GM21526 (cell line): Measurements from ENCODE around the gene AGPAT2.

Experiments
- ATAC-seq: cut with Tn5 transposase; IDR thresholded peaks from one replicate; pipeline ENCODE4 v1.9.1; 2021; ENCODE audit warnings: moderate library complexity; ENCODE audit not compliant: unreplicated experiment, low FRiP score

The AGPAT2 gene

GRCh38 chr9:136675477-136676296 lies 11.6 kb downstream of the AGPAT2 start:
- no peak for ATAC-seq

DNA sequence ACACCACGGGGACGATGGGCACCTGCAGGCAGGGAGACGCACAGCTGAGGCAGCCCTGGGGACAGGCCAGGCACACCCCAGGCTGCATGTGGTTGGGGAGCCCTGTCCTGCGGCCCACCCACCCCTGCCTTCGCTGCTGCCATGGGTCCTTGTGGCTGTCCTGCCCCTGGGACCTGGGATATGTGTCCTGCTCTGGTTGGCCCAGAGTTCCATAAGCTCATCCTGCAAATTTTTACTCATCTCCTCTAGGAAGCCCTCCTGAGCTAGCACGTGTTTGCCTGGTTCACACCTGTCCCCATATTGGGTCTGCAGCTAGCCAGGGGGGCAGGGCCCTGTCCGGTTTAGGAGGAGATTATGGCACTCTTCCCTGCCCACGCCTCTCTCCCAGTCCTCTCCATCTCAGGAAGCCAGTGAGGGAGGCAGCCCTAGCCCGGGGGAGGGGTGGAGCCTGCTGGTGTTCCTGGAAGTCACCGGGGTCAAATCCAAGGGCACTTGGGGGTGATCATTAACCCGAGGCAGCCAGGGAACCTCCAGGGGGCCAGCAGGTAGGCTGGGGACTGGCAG lies 12.4 kb downstream of the AGPAT2 start:
- ATAC-seq: no peak

- ATAC-seq: no peak
These were observed 13.1 kb downstream of the AGPAT2 start for GRCh38 chr9:136673975-136674785.

DNA sequence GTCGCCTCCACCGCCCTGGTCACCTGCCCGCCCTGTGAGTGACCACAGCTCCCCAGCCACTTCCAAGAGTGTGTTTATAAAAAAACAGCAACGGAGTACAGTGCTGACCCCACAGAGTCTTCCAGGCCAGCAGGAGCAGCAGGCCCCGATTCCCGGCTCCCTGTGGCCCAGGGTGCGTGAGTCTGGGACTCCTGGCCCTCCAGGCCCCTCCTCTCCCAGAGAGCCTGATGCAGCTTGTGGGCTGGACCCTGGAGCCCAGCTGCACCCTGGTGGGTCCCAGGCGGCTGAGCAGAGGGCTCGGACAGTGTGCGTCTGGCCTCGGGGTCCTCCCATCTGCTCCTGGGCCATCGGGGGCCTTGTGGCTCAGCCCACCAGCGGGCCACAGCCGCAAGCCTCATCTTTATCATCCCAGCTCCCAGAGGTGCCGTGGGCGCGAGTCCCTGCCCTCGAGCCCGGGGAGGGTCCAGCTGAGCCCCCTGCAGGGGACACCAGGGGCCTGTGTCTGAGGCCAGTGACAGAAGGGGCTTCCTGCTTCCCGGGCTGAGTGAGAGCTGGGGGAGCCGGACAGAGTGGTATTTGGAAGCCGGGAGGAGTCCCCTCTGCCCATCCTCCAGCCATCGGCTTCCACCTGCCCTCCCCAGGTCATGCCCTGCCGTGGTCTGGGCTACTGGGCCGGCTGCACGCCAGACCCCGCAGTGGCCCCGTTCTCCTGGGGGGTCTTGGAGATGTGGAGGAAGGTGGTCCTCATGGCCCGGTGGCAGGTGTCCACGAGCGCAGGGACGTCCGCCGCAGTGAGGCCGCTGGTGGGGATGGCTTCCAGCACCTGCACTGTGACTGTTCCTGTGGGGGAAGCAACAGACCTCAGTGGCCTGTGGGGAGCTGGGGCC lies 13.9 kb downstream of the AGPAT2 start:
- no peak for ATAC-seq

- no peak for ATAC-seq
These were observed 14.7 kb downstream of the AGPAT2 start for GRCh38 chr9:136672431-136673087.

DNA sequence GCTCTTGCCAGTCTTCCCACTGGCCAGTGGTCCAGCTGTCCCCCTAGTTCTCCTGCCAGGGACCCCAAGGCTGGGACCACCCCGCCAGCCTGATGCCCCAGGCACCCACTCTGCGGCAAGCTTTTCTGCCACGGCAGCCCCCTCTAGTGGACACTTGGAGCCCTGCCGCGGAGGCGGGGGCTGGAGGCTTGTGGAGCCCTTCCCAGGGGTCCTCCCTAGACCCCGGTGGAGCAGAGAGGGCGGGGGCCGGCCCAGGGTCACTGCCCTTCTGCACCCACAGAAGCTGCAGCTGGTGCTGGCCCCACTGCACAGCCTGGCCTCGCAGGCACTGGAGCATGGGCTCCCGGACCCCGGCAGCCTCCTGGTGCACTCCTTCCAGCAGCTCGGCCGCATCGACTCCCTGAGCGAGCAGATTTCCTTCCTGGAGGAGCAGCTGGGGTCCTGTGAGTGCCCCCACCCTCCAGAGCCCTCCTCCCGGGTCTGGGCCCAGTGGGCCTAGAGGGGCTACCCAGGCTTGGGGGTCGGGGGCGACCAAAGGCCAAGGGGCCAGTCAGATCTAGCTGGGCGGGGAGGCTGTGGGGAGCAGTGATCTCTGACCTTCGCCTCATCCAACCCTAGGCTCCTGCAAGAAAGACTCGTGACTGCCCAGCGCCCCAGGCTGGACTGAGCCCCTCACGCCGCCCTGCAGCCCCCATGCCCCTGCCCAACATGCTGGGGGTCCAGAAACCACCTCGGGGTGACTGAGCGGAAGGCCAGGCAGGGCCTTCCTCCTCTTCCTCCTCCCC lies 15.4 kb downstream of the AGPAT2 start:
- no peak for ATAC-seq

DNA sequence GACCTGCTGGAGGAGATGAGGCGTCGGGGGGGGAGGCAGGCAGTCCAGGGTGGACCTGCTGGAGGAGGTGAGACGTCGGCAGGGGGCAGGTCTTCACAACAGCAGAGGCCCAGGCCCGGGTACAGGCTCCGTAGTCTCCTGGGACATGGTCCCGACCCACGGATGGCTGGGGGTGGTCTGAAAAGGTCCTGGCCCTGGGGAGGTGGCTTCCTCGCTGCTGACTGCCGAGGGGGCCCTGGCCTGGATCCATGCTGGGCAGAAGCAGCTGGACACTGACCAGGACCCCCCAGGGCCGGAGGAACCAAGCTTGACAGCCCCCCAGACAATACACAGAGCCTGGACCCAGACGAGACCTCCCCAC lies 16.0 kb downstream of the AGPAT2 start:
- ATAC-seq: no peak

- ATAC-seq: no peak
These were observed 16.5 kb downstream of the AGPAT2 start for GRCh38 chr9:136670576-136671253.

- ATAC-seq: no peak
These were observed 17.3 kb downstream of the AGPAT2 start for GRCh38 chr9:136669791-136670464.

- no peak for ATAC-seq
These were observed 18.1 kb downstream of the AGPAT2 start for GRCh38 chr9:136668983-136669790.

DNA sequence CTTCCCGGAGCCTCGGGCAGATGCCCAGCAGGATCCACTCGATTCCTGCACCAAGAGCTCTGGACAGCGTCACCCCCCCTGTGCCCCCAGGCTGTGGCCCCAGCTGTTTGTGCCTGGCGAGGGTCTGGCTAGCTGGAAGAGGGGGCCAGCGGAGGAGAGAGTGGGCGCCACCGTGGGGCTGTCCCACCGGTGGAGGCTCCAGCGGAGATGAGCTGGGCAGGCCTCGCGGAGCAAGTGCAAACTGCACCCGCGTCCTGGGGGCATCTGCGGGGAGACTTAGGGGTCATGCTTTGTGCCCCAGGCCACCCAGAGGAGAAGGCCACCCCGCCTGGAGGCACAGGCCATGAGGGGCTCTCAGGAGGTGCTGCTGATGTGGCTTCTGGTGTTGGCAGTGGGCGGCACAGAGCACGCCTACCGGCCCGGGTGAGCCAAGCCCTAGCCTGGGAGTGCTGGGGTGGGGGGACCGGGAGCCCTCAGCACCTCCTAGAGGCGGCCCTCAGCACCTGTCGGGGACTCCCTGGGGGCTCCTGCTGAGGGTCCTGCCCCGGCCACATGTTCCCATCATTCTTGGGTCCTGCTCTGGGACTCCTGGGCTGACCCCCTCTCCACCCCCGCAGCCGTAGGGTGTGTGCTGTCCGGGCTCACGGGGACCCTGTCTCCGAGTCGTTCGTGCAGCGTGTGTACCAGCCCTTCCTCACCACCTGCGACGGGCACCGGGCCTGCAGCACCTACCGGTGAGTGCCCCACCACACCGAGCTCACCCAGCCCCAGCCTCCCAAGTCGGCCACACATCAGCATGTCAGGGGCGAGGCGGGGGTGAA lies 19.1 kb downstream of the AGPAT2 start:
- ATAC-seq: no peak

DNA sequence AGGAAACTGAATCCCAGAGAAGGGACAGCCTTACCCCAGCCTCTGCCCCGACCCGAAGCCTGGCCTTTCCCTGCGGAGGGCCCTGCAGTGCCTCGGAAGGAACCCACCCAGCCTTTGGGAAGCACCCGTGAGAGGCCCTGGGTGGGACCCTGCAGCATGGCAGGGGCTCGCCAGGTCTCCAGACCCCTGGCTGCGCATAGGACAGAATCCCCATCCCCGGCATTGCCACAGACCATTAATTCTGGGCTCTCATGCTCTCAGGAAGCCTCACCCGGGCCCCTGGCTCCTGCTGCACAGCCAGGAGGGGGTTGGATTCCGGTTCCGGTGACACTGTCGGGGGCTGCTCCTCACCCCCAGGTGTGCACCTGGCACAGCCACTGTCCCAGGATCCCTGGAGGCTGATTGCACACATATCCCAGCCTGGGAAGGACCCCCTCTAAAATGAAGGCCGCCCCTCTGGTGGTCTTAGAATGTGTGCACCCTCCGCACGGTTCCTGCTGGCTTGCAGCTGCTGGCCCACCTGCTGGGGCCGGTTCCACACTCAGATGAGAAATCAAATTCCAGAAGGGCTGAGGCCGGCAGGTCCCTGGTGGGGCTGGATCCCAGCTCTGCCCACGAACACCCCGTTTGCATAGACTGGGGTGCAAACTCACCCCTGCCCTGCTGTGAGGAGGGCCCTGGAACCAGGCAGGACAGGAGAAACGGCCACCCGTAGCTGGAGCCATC lies 19.9 kb downstream of the AGPAT2 start:
- ATAC-seq: no peak

DNA sequence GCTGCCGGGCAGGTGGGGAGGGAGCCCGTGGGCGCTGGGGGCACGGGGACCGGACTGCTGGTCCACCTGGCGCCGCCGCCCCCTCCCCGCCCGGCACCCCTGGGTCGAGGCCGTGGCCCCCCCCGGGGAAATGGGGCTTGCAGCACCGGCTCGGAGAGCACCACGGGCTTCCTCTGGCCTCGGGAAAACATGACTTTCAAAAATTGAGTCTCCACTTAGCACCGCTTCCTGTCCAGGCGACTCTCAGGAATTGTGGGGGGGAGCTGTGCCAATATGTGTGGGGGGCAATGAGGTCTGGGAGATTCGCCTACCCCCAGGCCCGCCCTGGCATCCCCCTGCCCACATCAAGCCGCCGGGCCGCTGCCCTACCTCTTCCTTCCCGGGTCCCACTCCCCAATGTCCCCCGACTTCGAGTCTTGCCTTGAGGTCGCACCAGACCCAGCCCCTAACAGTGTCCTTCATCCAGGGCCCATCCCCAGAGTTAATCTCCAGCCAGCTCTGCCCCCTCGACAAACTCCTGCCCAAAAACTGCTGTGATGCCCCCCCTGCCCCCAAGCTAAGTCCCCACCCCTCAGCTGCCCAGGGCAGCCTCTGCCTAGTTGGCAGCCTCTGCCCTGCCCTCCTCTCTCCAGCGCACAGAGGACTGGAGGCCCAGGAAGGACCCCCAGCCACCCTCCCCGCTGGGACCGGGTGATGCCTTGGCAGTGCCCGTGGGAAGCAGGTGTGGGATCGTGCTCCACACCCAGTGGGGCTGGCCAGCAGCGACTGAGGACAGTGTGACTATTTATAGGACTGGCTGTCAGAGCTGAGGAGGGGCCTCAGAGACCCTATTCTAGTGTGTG lies 20.7 kb downstream of the AGPAT2 start:
- ATAC-seq: no peak

DNA sequence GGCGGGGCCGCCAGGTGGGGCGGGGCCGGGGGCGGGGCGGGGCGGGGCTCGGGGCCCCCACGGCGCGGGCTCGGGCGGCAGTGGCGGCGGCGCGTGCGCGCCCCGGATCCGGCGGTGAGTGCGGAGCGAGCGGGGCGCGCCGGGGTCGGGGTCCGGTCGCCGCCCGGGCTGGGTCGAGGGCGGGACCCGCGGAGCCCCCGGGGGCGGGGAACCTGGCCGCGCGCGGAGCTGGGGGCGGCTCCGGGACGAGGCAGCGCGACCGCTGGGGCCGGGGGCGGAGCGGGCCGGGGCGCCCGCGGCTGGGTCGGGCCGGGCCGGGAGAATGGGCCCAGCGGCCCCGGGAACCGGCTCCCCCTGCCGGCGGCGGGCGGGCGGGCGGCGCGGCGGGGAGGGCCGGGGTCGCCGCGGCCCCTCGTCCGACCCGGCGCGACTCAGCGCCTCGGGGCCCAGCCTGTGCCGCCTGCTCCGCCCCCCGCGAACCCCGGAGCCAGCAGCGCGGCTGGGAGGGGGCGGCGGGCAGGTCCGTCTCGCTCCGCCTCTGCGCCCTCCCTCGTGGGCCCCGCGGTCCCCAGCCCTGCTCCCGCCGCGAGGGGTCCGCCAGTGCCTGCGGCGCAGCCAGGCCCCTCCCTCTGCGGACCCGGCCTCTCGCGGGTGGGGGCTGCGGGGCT lies 21.4 kb downstream of the AGPAT2 start:
- ATAC-seq: no peak
